ENCODE measurements around the gene FARS2.

GRCh38 chr6:5759571-5759970 lies 498.3 kb downstream of the FARS2 start:
- TF ChIP-seq POLR2A (IDR thresholded peaks at IDR 0.05; ENCODE audit: low read length) (no peak), GATA1 (IDR thresholded peaks at IDR 0.05; ENCODE audit: low read depth, low read length) (no peak)
